Liver (tissue), 9 donors: Measurements from ENCODE around the gene ZNF213. TPM values are rescaled to one million over a fixed set of nuclear protein-coding genes. Genes with fewer than 3 reads are reported as not detected.
"Not testable (repeated sequence)": the region's sequence is repeated elsewhere in the genome, so short reads cannot be mapped to it uniquely, and the experiment has no call there.

ENCODE experiments used
- DNase-seq: peaks from one replicate; pipeline ENCODE4 v3.0.0-alpha.2; 2017; ENCODE audit warnings: low spot score
- H3K27ac ChIP-seq, 2 donors: one replicate each; pipeline ENCODE4 v1.7.0; 2013; ENCODE audit warnings: inconsistent platforms in 2 of 2, low read length in 2 of 2, control low read depth in 1 of 2, low read depth in 1 of 2, mild to moderate bottlenecking in 1 of 2
- H3K27me3 ChIP-seq, 4 donors: one replicate each; pipeline versions ENCODE4 v1.6.1 to v1.7.0; 2013; ENCODE audit warnings: low read length in 3 of 4, inconsistent platforms in 1 of 4, mild to moderate bottlenecking in 1 of 4, moderate library complexity in 1 of 4; ENCODE audit not compliant: control insufficient read depth in 4 of 4, insufficient read depth in 4 of 4
- H3K36me3 ChIP-seq, 4 donors: one replicate each; pipeline versions ENCODE4 v1.6.1 to v1.7.0; 2013; ENCODE audit warnings: low read length in 3 of 4, mild to moderate bottlenecking in 3 of 4, low read depth in 1 of 4, moderate library complexity in 1 of 4; ENCODE audit not compliant: control insufficient read depth in 4 of 4, insufficient read depth in 3 of 4
- H3K4me1 ChIP-seq, 4 donors: one replicate each; pipeline versions ENCODE4 v1.6.1 to v1.7.0; 2013; ENCODE audit warnings: low read length in 3 of 4, mild to moderate bottlenecking in 3 of 4, moderate library complexity in 1 of 4; ENCODE audit not compliant: control insufficient read depth in 4 of 4, insufficient read depth in 4 of 4
- H3K4me3 ChIP-seq, 3 donors: one replicate each; pipeline versions ENCODE4 v1.6.1 to v1.7.0; 2013; ENCODE audit warnings: low read length in 3 of 3, control low read depth in 1 of 3, low read depth in 1 of 3, mild to moderate bottlenecking in 1 of 3
- H3K9ac ChIP-seq, 2 donors: one replicate each; pipeline ENCODE4 v1.7.0; 2013; ENCODE audit warnings: low read length in 2 of 2, mild to moderate bottlenecking in 2 of 2, moderate library complexity in 2 of 2, control low read depth in 1 of 2, low read depth in 1 of 2
- H3K9me3 ChIP-seq, 4 donors: one replicate each; pipeline versions ENCODE4 v1.6.1 to v1.7.0; 2013; ENCODE audit warnings: low read length in 3 of 4; ENCODE audit not compliant: control insufficient read depth in 4 of 4
- EGR1 ChIP-seq, 2 donors: IDR thresholded peaks; 2 replicates each; pipeline ENCODE4 v1.6.1; 2016 to 2018; ENCODE audit warnings: antibody characterized with exemption in 2 of 2, low read depth in 2 of 2
- FOXA1 ChIP-seq: IDR thresholded peaks from 2 replicates; pipeline ENCODE4 v1.6.1; 2016; ENCODE audit warnings: antibody characterized with exemption
- GABPA ChIP-seq, 2 donors: IDR thresholded peaks in 1 of 2; conservative IDR thresholded peaks in 1 of 2; 2 replicates each; pipeline ENCODE4 v1.6.1; 2016; ENCODE audit warnings: antibody characterized with exemption in 2 of 2, mild to moderate bottlenecking in 1 of 2, moderate library complexity in 1 of 2
- HNF4A ChIP-seq, 2 donors: conservative IDR thresholded peaks; 2 replicates each; pipeline ENCODE4 v1.6.1; 2016; ENCODE audit warnings: antibody characterized with exemption in 2 of 2, mild to moderate bottlenecking in 2 of 2
- HNF4G ChIP-seq: IDR thresholded peaks from 2 replicates; pipeline ENCODE4 v1.6.1; 2016; ENCODE audit warnings: antibody characterized with exemption
- JUND ChIP-seq, 2 donors: IDR thresholded peaks; 2 replicates each; pipeline ENCODE4 v1.6.1; 2016; ENCODE audit warnings: antibody characterized with exemption in 2 of 2
- MAX ChIP-seq: IDR thresholded peaks from 2 replicates; pipeline ENCODE4 v1.6.1; 2016; ENCODE audit warnings: antibody characterized with exemption
- NR2F2 ChIP-seq: IDR thresholded peaks from 2 replicates; pipeline ENCODE4 v1.6.1; 2016; ENCODE audit warnings: antibody characterized with exemption
- REST ChIP-seq: IDR thresholded peaks from 2 replicates; pipeline ENCODE4 v1.6.1; 2016; ENCODE audit warnings: antibody characterized with exemption, mild to moderate bottlenecking
- RXRA ChIP-seq, 2 donors: IDR thresholded peaks; 2 replicates each; pipeline ENCODE4 v1.6.1; 2017 to 2018; ENCODE audit warnings: antibody characterized with exemption in 2 of 2, mild to moderate bottlenecking in 1 of 2
- SP1 ChIP-seq: IDR thresholded peaks from 2 replicates; pipeline ENCODE4 v1.6.1; 2018; ENCODE audit warnings: antibody characterized with exemption, mild to moderate bottlenecking
- TAF1 ChIP-seq: conservative IDR thresholded peaks from 2 replicates; pipeline ENCODE4 v1.6.1; 2016; ENCODE audit warnings: antibody characterized with exemption, mild to moderate bottlenecking
- YY1 ChIP-seq: IDR thresholded peaks from 2 replicates; pipeline ENCODE4 v1.6.1; 2016; ENCODE audit warnings: antibody characterized with exemption, mild to moderate bottlenecking
- WGBS: extraction: QIAGEN DNeasy Blood & Tissue Kit; methylation state at CpG from one replicate; pipeline ENCODE4 v1.1.7; 2013; 5-methylcytosine and 5-hydroxymethylcytosine counted together
- polyA plus RNA-seq, 2 donors: library from polyadenylated mRNA; stranded (reverse) in 1 of 2; unstranded in 1 of 2; fragments of 200-250 nt in 1 of 2; fragments of >200 nt in 1 of 2; fragmentation: Nextera tagmentation in 1 of 2; extraction: Ambion mirVana in 1 of 2; gene quantifications; one replicate each; pipeline versions ENCODE4 v1.2.1 to v1.2.3, GENCODE V29; 2013 to 2015
- total RNA-seq, 2 donors: library from RNA; depleted of rRNA; stranded (reverse); fragments of >200 nt; gene quantifications; one replicate each; pipeline ENCODE4 v1.2.3, GENCODE V29; 2014
- donor health status: healthy.
- donor health status: healthy.
- donor health status: healthy.
- donor health status: healthy.
- donor health status: healthy.

ZNF213 gene
- total and polyA plus RNA-seq, 4 donors, result 0.56 to 4.5 (median 1.7) TPM

GRCh38 chr16:3165111-3165822 lies 30.4 kb downstream of the ZNF213 start:
- 86% methylated on average over 12 of the region's 12 CpGs for WGBS
- no peak overlapping the region for H3K9ac ChIP-seq
- peaks cover 0 to under 1% (median under 1%) of the 10 kb centered on the region in 4 donors for H3K27me3 ChIP-seq

GRCh38 chr16:3166505-3166886 lies 31.7 kb downstream of the ZNF213 start:
- Histone ChIP-seq H3K27me3 (peaks cover 0 to 9% (median 3%) of the 10 kb centered on the region in 4 donors), H3K36me3 (no peaks in the 10 kb centered on the region), H3K4me1 (peaks cover 0 to 9% (median 1%) of the 10 kb centered on the region in 4 donors), H3K9ac (no peak overlapping the region), H3K9me3 (no peaks in the 10 kb centered on the region), H3K27ac (no peak overlapping the region), H3K4me3 (no peak overlapping the region)
- DNase-seq, result no peak
- TF ChIP-seq YY1 (no peak), GABPA (IDR thresholded peaks at IDR 0.05 in 1 of 2, conservative IDR thresholded peaks at IDR 0.05 in 1 of 2) (no peak), TAF1 (no peak)
- 18% methylated on average over 1 of the region's 1 CpG for WGBS

More at GRCh38 chr16:3165111-3165822, 30.4 kb downstream of the ZNF213 start:
- TF ChIP-seq MAX, result no peak
- no peak for TF ChIP-seq HNF4A (conservative IDR thresholded peaks at IDR 0.05)
- no peak for TF ChIP-seq FOXA1
- TF ChIP-seq RXRA (IDR thresholded peaks at IDR 0.05), result no peak
- no peak for TF ChIP-seq YY1
- TF ChIP-seq NR2F2, result no peak
- no peak for TF ChIP-seq HNF4G
- TF ChIP-seq SP1, result no peak
- no peak for TF ChIP-seq REST
- no peak for TF ChIP-seq JUND (IDR thresholded peaks at IDR 0.05)
- TF ChIP-seq TAF1, result no peak
- no peak for TF ChIP-seq EGR1 (IDR thresholded peaks at IDR 0.05; ENCODE audit: low read depth in 2 of 2)
- Histone ChIP-seq H3K27ac (no peak overlapping the region), H3K4me3 (no peak overlapping the region), H3K4me1 (peaks cover 0 to 5% (median under 1%) of the 10 kb centered on the region in 4 donors), H3K36me3 (no peaks in the 10 kb centered on the region), H3K9me3 (no peaks in the 10 kb centered on the region)
- no peak for DNase-seq

GRCh38 chr16:3168729-3169128 lies 33.9 kb downstream of the ZNF213 start:
- not testable (repeated sequence) for DNase-seq, H3K9ac ChIP-seq, H3K9me3 ChIP-seq, H3K4me3 ChIP-seq, H3K27ac ChIP-seq, H3K36me3 ChIP-seq
- 85% methylated on average over 7 of the region's 7 CpGs for WGBS
- H3K27me3 ChIP-seq, result peaks cover 0 to 19% (median 8%) of the 10 kb centered on the region in 4 donors
- peaks cover 0 to 14% (median 1%) of the 10 kb centered on the region in 4 donors for H3K4me1 ChIP-seq
